GM10266 (cell line): ENCODE results near the gene SEMA3E.
"Not testable (repeated sequence)": the region's sequence is repeated elsewhere in the genome, so short reads cannot be mapped to it uniquely, and the experiment has no call there.

Experiments
- DNase-seq: peaks from one replicate; pipeline ENCODE4 v3.0.0; 2012; ENCODE audit errors: extremely low spot score
- CTCF ChIP-seq: IDR thresholded peaks from 2 replicates; pipeline ENCODE4 v1.5.1; 2012; ENCODE audit warnings: mild to moderate bottlenecking, low read depth; ENCODE audit not compliant: control insufficient read depth, insufficient read depth; ENCODE audit errors: missing control alignments

The SEMA3E gene

GRCh38 chr7:83451501-83452045 lies 197.4 kb downstream of the SEMA3E start:
- DNase-seq, result no peak
- no peak for TF ChIP-seq CTCF

- no peak for TF ChIP-seq CTCF
- no peak for DNase-seq
Measured at GRCh38 chr7:83449781-83450180, 199.2 kb downstream of the SEMA3E start.

- TF ChIP-seq CTCF, result no peak
- no peak for DNase-seq
Measured at GRCh38 chr7:83447681-83448080, 201.3 kb downstream of the SEMA3E start.

GRCh38 chr7:83446102-83446669 lies 202.8 kb downstream of the SEMA3E start:
- no peak for DNase-seq
- TF ChIP-seq CTCF, result no peak

GRCh38 chr7:83442911-83443310 lies 206.0 kb downstream of the SEMA3E start:
- no peak for DNase-seq
- no peak for TF ChIP-seq CTCF

GRCh38 chr7:83439026-83439425 lies 209.9 kb downstream of the SEMA3E start:
- TF ChIP-seq CTCF, result no peak

GRCh38 chr7:83430289-83430688 lies 218.7 kb downstream of the SEMA3E start:
- DNase-seq, result not testable (repeated sequence)

More at GRCh38 chr7:83439026-83439425, 209.9 kb downstream of the SEMA3E start:
- DNase-seq, result no peak

GRCh38 chr7:83429493-83429892 lies 219.4 kb downstream of the SEMA3E start:
- no peak for TF ChIP-seq CTCF
- no peak for DNase-seq
